GM12878 (cell line): ENCODE results near the gene CRAMP1. TPM values are rescaled to one million over a fixed set of nuclear protein-coding genes. Genes with fewer than 3 reads are reported as not detected.

Experiments
- ATAC-seq: fragments of 200-7000 bp; cut with Tn5 transposase; 3 replicates; pipeline ENCODE4 v1.9.1; 2020; ENCODE audit warnings: mild to moderate bottlenecking, moderate library complexity
- BruUV-seq: library from RNA; stranded (reverse); fragments of 400-500 nt; replicated peaks from 2 replicates; lab custom pipeline; 2021; lab: Mats Ljungman, UMichigan
- CTCF ChIA-PET: fragments of 300-600 bp; sonication (Branson Sonifier 250); formaldehyde crosslinking; extraction: SDS; loops from one replicate; lab custom pipeline; 2021; ENCODE audit warnings: inconsistent platforms; lab: Yijun Ruan, JAX
- POLR2A ChIA-PET: fragments of 350-600 bp; formaldehyde crosslinking; extraction: SDS; loops from one replicate; lab custom pipeline; 2021; ENCODE audit warnings: inconsistent platforms; lab: Charles Lee
- RAD21 ChIA-PET: fragments of 300-600 bp; sonication (Branson Sonifier 250); formaldehyde crosslinking; loops from one replicate; lab custom pipeline; 2023; ENCODE audit warnings: antibody characterized with exemption; ENCODE audit not compliant: unreplicated experiment; lab: Charles Lee
- SMC1A ChIA-PET: fragments of 300-600 bp; sonication (Branson Sonifier 250); formaldehyde crosslinking; loops from one replicate; lab custom pipeline; 2023; ENCODE audit not compliant: unreplicated experiment, uncharacterized antibody; lab: Charles Lee
- DNase-seq: peaks from one replicate; pipeline ENCODE4 v3.0.0-alpha.2; 2011; ENCODE audit warnings: low read depth, low spot score
- FAIRE-seq: peaks from 3 replicates; lab custom pipeline; 2011; peaks lifted over from hg19 to GRCh38; lab: Jason Lieb, UNC
- H2AFZ ChIP-seq: 2 replicates; pipeline ENCODE4 v1.6.0; 2011; ENCODE audit warnings: low read depth, low read length, control low read depth; ENCODE audit not compliant: control insufficient read depth
- H3K27ac ChIP-seq: 2 replicates; pipeline ENCODE4 v1.5.1; 2011; ENCODE audit warnings: control low read depth; ENCODE audit not compliant: control insufficient read depth, insufficient read depth
- H3K27me3 ChIP-seq, 2 experiments: replicated peaks in 1 of 2; 2 replicates each; pipeline versions ENCODE4 v1.6.0 to v1.6.1; 2011; ENCODE audit warnings: low read length in 1 of 2; ENCODE audit not compliant: control insufficient read depth in 2 of 2, insufficient read depth in 2 of 2
- H3K36me3 ChIP-seq, 2 experiments: 2 replicates each; pipeline ENCODE4 v1.5.1; 2011; ENCODE audit warnings: low read length in 1 of 2; ENCODE audit not compliant: control insufficient read depth in 2 of 2, insufficient read depth in 2 of 2
- H3K4me1 ChIP-seq: 2 replicates; pipeline ENCODE4 v1.6.1; 2011; ENCODE audit warnings: mild to moderate bottlenecking, low read length, moderate library complexity, mixed read lengths; ENCODE audit not compliant: control insufficient read depth, insufficient read depth
- H3K4me2 ChIP-seq: 2 replicates; pipeline ENCODE4 v1.6.0; 2011; ENCODE audit warnings: control low read depth; ENCODE audit not compliant: control insufficient read depth, insufficient read depth
- H3K4me3 ChIP-seq: fragments of 200-600 bp; sonication (generic); 2 replicates; pipeline ENCODE4 v1.5.1; 2016
- H3K79me2 ChIP-seq: 2 replicates; pipeline ENCODE4 v1.6.0; 2011; ENCODE audit warnings: low read length; ENCODE audit not compliant: control insufficient read depth, insufficient read depth
- H3K9ac ChIP-seq: 2 replicates; pipeline ENCODE4 v1.8.0; 2011; ENCODE audit warnings: low read length, control low read depth, mixed read lengths; ENCODE audit not compliant: control insufficient read depth, insufficient read depth
- H3K9me3 ChIP-seq: replicated peaks from 3 replicates; pipeline ENCODE4 v1.5.1; 2011; ENCODE audit warnings: mild to moderate bottlenecking, low read length; ENCODE audit not compliant: control insufficient read depth, insufficient read depth
- H4K20me1 ChIP-seq: 2 replicates; pipeline ENCODE4 v1.6.0; 2011; ENCODE audit not compliant: control insufficient read depth, insufficient read depth
- ASH2L ChIP-seq: fragments of 300-600, 200-600 bp; sonication (generic); IDR thresholded peaks from 2 replicates; pipeline ENCODE4 v1.6.1; 2017; ENCODE audit warnings: low read depth, mild to moderate bottlenecking, borderline replicate concordance
- MTA3 ChIP-seq: IDR thresholded peaks from 2 replicates; pipeline ENCODE4 v1.6.1; 2012; ENCODE audit warnings: low read length, inconsistent platforms, borderline replicate concordance
- SMC3 ChIP-seq: IDR thresholded peaks from 2 replicates; pipeline ENCODE4 v1.6.1; 2011; ENCODE audit warnings: low read length, improper control_type of control experiment, borderline replicate concordance
- ZNF24 ChIP-seq: fragments of 450-650 bp; IDR thresholded peaks from 2 replicates; pipeline ENCODE4 v1.6.1; 2017; ENCODE audit warnings: antibody characterized with exemption, mild to moderate bottlenecking
- ZNF384 ChIP-seq: IDR thresholded peaks from 2 replicates; pipeline ENCODE4 v1.6.1; 2012; ENCODE audit warnings: low read depth, mild to moderate bottlenecking, low read length, improper control_type of control experiment, borderline replicate concordance
- whole genome bisulfite sequencing: methylation state at CpG from one replicate; pipeline ENCODE4 v1.1.6; 2016; ENCODE audit warnings: low lambda C conversion rate; ENCODE audit not compliant: insufficient replicate concordance, insufficient coverage; ENCODE audit errors: missing lambda C conversion rate; 5-methylcytosine and 5-hydroxymethylcytosine counted together
- in situ Hi-C: fragments of 300-500 bp; cut with MboI; formaldehyde crosslinking; loops from 9 replicates; pipeline ENCODE4 v1.14.3; 2018; ENCODE audit warnings: mixed read lengths
- intact Hi-C: fragments of 100-400 bp; cut with micrococcal nuclease; formaldehyde crosslinking; loops from one replicate; pipeline ENCODE4 v1.14.2; 2022; ENCODE audit not compliant: unreplicated experiment
- polyA plus RNA-seq, 11 experiments: library from polyadenylated mRNA; depleted of rRNA in 4 of 11; unstranded in 6 of 11; stranded (reverse) in 5 of 11; fragments of >200 nt; fragmentation: Nextera tagmentation in 4 of 11; fragmentation: Illumina TruSeq in 1 of 11; extraction: Ambion mirVana in 4 of 11; extraction: Trizol in 1 of 11; gene quantifications; 1 replicate in 1 of 11; 2 replicates in 10 of 11; pipeline versions ENCODE4 v1.2.1 to v1.2.3, GENCODE V29; 2011 to 2016; ENCODE audit warnings: inconsistent platforms in 2 of 11, missing spikeins in 2 of 11, low read depth in 1 of 11
- total RNA-seq, 4 experiments: library from RNA; depleted of rRNA in 3 of 4; stranded (reverse); fragments of >200 nt in 3 of 4; fragmentation: Illumina TruSeq in 1 of 4; extraction: Trizol in 1 of 4; gene quantifications; 2 replicates each; pipeline versions ENCODE4 v1.2.1 to v1.2.3, GENCODE V29; 2013 to 2021
- TF ChIP-seq, protein P1 (sequence below): IDR thresholded peaks from 2 replicates; pipeline ENCODE4 v1.6.1; 2011; ENCODE audit warnings: mild to moderate bottlenecking, low read depth, low read length, moderate library complexity; ENCODE audit not compliant: insufficient replicate concordance
- TF ChIP-seq, protein P2 (sequence below): fragments of 450-650 bp; conservative IDR thresholded peaks from 2 replicates; pipeline ENCODE4 v1.6.1; 2017; ENCODE audit warnings: mild to moderate bottlenecking, moderate library complexity
- TF ChIP-seq, protein P3 (sequence below): fragments of 450-650 bp; IDR thresholded peaks from 2 replicates; pipeline ENCODE4 v1.6.1; 2017; ENCODE audit warnings: mild to moderate bottlenecking, moderate library complexity

Gene CRAMP1
- total and polyA plus RNA-seq, 10 of the 15 experiments (the other 5 are each of a cell fraction or from before 2014, with no cell fraction given): 0.37 to 9.8 (median 3.9) TPM

GRCh38 chr16:1641261-1641660 is 29.1 kb downstream of the CRAMP1 start:
- POLR2A ChIA-PET: interaction anchor here (1.1 kb wide), 1 partner anchor 30 kb away, joined by 4 read pairs; the partner anchor contains the start of gene IFT140
- DNase-seq (no peak), ATAC-seq (no peak), FAIRE-seq (no peak)
- Histone ChIP-seq H3K4me2 (no peak overlapping the region), H3K27ac (no peak overlapping the region), H2AFZ (no peak overlapping the region), H3K9ac (no peak overlapping the region), H3K4me3 (no peak overlapping the region), H3K4me1 (no peaks in the 10 kb centered on the region), H3K27me3 (no peaks in the 10 kb centered on the region), H3K79me2 (no peaks in the 10 kb centered on the region), H3K9me3 (no peaks in the 10 kb centered on the region), H3K36me3 (peaks cover 6 to 36% of the 10 kb centered on the region in 2 experiments; a peak in 3 of 4 replicates), H4K20me1 (no peaks in the 10 kb centered on the region)
- RAD21 ChIA-PET: no interaction called here
- over 99% methylated on average over 12 of the region's 12 CpGs for WGBS
- no TSS peak for BruUV-seq
- CTCF ChIA-PET: no interaction called here
- intact Hi-C loops: no loop called here
- SMC1A ChIA-PET: no interaction called here
- in situ Hi-C loops: no loop called here
- no peak for TF ChIP-seq MTA3
- TF ChIP-seq, protein P1, sequence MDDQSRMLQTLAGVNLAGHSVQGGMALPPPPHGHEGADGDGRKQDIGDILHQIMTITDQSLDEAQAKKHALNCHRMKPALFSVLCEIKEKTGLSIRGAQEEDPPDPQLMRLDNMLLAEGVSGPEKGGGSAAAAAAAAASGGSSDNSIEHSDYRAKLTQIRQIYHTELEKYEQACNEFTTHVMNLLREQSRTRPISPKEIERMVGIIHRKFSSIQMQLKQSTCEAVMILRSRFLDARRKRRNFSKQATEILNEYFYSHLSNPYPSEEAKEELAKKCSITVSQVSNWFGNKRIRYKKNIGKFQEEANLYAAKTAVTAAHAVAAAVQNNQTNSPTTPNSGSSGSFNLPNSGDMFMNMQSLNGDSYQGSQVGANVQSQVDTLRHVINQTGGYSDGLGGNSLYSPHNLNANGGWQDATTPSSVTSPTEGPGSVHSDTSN: no peak
- TF ChIP-seq ASH2L: no peak

GRCh38 chr16:1642148-1642547 is 30.0 kb downstream of the CRAMP1 start:
- no peak overlapping the region for H3K27ac ChIP-seq
- in situ Hi-C loops (no loop called here), intact Hi-C loops (no loop called here)
- no peaks in the 10 kb centered on the region for H3K79me2 ChIP-seq
- no peak for FAIRE-seq
- no peaks in the 10 kb centered on the region for H3K9me3 ChIP-seq
- no peak overlapping the region for H3K4me3 ChIP-seq
- H4K20me1 ChIP-seq: no peaks in the 10 kb centered on the region
- ATAC-seq: no peak
- RAD21 ChIA-PET: no interaction called here
- no peaks in the 10 kb centered on the region for H3K4me1 ChIP-seq
- H3K4me2 ChIP-seq: no peak overlapping the region
- DNase-seq: no peak
- H3K27me3 ChIP-seq: no peaks in the 10 kb centered on the region
- POLR2A ChIA-PET: no interaction called here
- BruUV-seq: no TSS peak
- no peak overlapping the region for H3K9ac ChIP-seq
- WGBS: 83% methylated on average over 5 of the region's 5 CpGs
- H3K36me3 ChIP-seq: peaks cover 6 to 36% of the 10 kb centered on the region in 2 experiments; a peak in 3 of 4 replicates
- no peak overlapping the region for H2AFZ ChIP-seq
- SMC1A ChIA-PET: no interaction called here
- CTCF ChIA-PET: no interaction called here
- TF ChIP-seq, protein P1: no peak
- TF ChIP-seq ZNF384 (no peak), SMC3 (no peak), ZNF24 (no peak)
- TF ChIP-seq, protein P2, sequence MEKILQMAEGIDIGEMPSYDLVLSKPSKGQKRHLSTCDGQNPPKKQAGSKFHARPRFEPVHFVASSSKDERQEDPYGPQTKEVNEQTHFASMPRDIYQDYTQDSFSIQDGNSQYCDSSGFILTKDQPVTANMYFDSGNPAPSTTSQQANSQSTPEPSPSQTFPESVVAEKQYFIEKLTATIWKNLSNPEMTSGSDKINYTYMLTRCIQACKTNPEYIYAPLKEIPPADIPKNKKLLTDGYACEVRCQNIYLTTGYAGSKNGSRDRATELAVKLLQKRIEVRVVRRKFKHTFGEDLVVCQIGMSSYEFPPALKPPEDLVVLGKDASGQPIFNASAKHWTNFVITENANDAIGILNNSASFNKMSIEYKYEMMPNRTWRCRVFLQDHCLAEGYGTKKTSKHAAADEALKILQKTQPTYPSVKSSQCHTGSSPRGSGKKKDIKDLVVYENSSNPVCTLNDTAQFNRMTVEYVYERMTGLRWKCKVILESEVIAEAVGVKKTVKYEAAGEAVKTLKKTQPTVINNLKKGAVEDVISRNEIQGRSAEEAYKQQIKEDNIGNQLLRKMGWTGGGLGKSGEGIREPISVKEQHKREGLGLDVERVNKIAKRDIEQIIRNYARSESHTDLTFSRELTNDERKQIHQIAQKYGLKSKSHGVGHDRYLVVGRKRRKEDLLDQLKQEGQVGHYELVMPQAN: no peak
- TF ChIP-seq, protein P3, sequence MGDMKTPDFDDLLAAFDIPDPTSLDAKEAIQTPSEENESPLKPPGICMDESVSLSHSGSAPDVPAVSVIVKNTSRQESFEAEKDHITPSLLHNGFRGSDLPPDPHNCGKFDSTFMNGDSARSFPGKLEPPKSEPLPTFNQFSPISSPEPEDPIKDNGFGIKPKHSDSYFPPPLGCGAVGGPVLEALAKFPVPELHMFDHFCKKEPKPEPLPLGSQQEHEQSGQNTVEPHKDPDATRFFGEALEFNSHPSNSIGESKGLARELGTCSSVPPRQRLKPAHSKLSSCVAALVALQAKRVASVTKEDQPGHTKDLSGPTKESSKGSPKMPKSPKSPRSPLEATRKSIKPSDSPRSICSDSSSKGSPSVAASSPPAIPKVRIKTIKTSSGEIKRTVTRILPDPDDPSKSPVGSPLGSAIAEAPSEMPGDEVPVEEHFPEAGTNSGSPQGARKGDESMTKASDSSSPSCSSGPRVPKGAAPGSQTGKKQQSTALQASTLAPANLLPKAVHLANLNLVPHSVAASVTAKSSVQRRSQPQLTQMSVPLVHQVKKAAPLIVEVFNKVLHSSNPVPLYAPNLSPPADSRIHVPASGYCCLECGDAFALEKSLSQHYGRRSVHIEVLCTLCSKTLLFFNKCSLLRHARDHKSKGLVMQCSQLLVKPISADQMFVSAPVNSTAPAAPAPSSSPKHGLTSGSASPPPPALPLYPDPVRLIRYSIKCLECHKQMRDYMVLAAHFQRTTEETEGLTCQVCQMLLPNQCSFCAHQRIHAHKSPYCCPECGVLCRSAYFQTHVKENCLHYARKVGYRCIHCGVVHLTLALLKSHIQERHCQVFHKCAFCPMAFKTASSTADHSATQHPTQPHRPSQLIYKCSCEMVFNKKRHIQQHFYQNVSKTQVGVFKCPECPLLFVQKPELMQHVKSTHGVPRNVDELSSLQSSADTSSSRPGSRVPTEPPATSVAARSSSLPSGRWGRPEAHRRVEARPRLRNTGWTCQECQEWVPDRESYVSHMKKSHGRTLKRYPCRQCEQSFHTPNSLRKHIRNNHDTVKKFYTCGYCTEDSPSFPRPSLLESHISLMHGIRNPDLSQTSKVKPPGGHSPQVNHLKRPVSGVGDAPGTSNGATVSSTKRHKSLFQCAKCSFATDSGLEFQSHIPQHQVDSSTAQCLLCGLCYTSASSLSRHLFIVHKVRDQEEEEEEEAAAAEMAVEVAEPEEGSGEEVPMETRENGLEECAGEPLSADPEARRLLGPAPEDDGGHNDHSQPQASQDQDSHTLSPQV: no peak
